SU-DHL-6 (cell line): Measurements from ENCODE around the gene PDS5A.

Experiments
- CTCF ChIP-seq: fragments of 200-600 bp; sonication (generic); IDR thresholded peaks from one replicate; pipeline ENCODE4 v1.5.1; 2017; ENCODE audit warnings: antibody characterized with exemption, mild to moderate bottlenecking, low read length, moderate library complexity; ENCODE audit not compliant: insufficient read depth, poor library complexity, severe bottlenecking
- EZH2phosphoT487 ChIP-seq: fragments of 200-600 bp; sonication (generic), shearing (Covaris generic); conservative IDR thresholded peaks from 2 replicates; pipeline ENCODE4 v1.6.1; 2018; ENCODE audit warnings: mild to moderate bottlenecking, antibody characterized with exemption, low read length, moderate library complexity, mixed read lengths

GRCh38 chr4:40003986-40004385 lies 26.3 kb upstream of the PDS5A start:
- TF ChIP-seq CTCF (no peak), EZH2phosphoT487 (no peak)
